Colonic mucosa (tissue), 4 donors: ENCODE results near the gene USP9X. TPM values are rescaled to one million over a fixed set of nuclear protein-coding genes. Genes with fewer than 3 reads are reported as not detected.
A peak's percentile ranks its signal among the peaks of the same experiment; 100 is the strongest.

Experiments used
- DNase-seq: peaks from one replicate; pipeline ENCODE4 v3.0.0-alpha.2; 2020
- H3K27ac ChIP-seq: fragments of 200-600 bp; one replicate; pipeline ENCODE4 v1.8.0; 2021
- H3K27me3 ChIP-seq: fragments of 200-600 bp; one replicate; pipeline ENCODE4 v1.8.0; 2021
- H3K36me3 ChIP-seq: fragments of 200-600 bp; one replicate; pipeline ENCODE4 v1.8.0; 2021
- H3K4me1 ChIP-seq: fragments of 200-600 bp; one replicate; pipeline ENCODE4 v1.8.0; 2021; ENCODE audit warnings: mild to moderate bottlenecking
- H3K4me3 ChIP-seq: fragments of 200-600 bp; one replicate; pipeline ENCODE4 v1.8.0; 2021
- H3K9ac ChIP-seq, 2 donors: one replicate each; pipeline ENCODE4 v1.7.0; 2013; ENCODE audit warnings: control low read depth in 2 of 2, low read depth in 2 of 2, low read length in 2 of 2
- H3K9me3 ChIP-seq: fragments of 200-600 bp; one replicate; pipeline ENCODE4 v1.8.0; 2021
- intact Hi-C: fragments of 100-400 bp; cut with DNase I; formaldehyde crosslinking; loops from one replicate; pipeline ENCODE4 v1.14.1; 2022
- total RNA-seq, 2 donors: library from RNA; stranded (reverse); fragmentation: NEBNext Ultra II Directional in 1 of 2; extraction: Animal tissue kit (Norgen Biotek cat#: 25700) in 1 of 2; gene quantifications; one replicate each; pipeline ENCODE4 v1.2.1, GENCODE V29; 2021
- TF ChIP-seq, protein P1 (sequence below): fragments of 200-600 bp; IDR thresholded peaks from one replicate; pipeline ENCODE4 v1.8.0; 2022; ENCODE audit warnings: antibody characterized with exemption, mild to moderate bottlenecking
- donor health status: healthy.
- donor health status: DM: no; HTN: no; CAD: no.
- donor health status: DM: no; HTN: no; CAD: no.

USP9X gene
- total RNA-seq, 2 donors from 2014 or later: 74.5 to 89.0 TPM

DNA sequence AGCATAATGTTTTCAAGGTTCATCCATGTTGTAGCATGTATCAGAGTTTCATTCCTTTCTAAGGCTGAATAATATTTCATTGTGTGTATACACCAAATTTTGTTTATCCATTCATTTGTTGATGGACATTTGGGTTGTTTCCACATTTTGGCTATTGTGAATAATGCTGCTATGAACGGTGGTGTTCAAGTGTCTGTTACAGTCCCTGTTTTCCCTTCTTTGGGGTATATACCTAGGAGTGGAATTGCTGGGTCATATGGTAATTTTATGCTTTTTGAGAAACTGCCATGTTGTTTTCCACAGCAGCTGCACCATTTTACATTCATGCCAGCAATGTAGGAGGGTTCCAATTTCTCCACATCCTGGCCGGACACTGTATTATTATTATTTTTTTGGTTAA, 3.4 kb upstream of the USP9X start:
- no peaks in the 10 kb centered on the region for H3K9me3 ChIP-seq
- no peaks in the 10 kb centered on the region for H3K4me1 ChIP-seq
- H3K36me3 ChIP-seq: no peaks in the 10 kb centered on the region
- no peak for DNase-seq
- no peak overlapping the region for H3K4me3 ChIP-seq
- TF ChIP-seq, protein P1, sequence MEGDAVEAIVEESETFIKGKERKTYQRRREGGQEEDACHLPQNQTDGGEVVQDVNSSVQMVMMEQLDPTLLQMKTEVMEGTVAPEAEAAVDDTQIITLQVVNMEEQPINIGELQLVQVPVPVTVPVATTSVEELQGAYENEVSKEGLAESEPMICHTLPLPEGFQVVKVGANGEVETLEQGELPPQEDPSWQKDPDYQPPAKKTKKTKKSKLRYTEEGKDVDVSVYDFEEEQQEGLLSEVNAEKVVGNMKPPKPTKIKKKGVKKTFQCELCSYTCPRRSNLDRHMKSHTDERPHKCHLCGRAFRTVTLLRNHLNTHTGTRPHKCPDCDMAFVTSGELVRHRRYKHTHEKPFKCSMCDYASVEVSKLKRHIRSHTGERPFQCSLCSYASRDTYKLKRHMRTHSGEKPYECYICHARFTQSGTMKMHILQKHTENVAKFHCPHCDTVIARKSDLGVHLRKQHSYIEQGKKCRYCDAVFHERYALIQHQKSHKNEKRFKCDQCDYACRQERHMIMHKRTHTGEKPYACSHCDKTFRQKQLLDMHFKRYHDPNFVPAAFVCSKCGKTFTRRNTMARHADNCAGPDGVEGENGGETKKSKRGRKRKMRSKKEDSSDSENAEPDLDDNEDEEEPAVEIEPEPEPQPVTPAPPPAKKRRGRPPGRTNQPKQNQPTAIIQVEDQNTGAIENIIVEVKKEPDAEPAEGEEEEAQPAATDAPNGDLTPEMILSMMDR: no peak
- no peak overlapping the region for H3K27ac ChIP-seq
- H3K9ac ChIP-seq: no peak overlapping the region
- peaks cover 5% of the 10 kb centered on the region for H3K27me3 ChIP-seq
- intact Hi-C loops: loop anchor here (10.0 kb wide), 1 partner anchor 347 kb away; the partner anchor contains the start of gene MED14

- Histone ChIP-seq H3K36me3 (no peaks in the 10 kb centered on the region), H3K27ac (no peak overlapping the region), H3K4me1 (no peaks in the 10 kb centered on the region), H3K9me3 (no peaks in the 10 kb centered on the region), H3K4me3 (no peak overlapping the region), H3K9ac (no peak overlapping the region), H3K27me3 (peaks cover 5% of the 10 kb centered on the region)
- intact Hi-C loops: loop anchor here (10.0 kb wide), 1 partner anchor 348 kb away; the partner anchor contains the start of gene MED14
- TF ChIP-seq, protein P1: no peak
- no peak for DNase-seq
Measured at GRCh38 chrX:41082783-41083182, 2.5 kb upstream of the USP9X start.

DNA sequence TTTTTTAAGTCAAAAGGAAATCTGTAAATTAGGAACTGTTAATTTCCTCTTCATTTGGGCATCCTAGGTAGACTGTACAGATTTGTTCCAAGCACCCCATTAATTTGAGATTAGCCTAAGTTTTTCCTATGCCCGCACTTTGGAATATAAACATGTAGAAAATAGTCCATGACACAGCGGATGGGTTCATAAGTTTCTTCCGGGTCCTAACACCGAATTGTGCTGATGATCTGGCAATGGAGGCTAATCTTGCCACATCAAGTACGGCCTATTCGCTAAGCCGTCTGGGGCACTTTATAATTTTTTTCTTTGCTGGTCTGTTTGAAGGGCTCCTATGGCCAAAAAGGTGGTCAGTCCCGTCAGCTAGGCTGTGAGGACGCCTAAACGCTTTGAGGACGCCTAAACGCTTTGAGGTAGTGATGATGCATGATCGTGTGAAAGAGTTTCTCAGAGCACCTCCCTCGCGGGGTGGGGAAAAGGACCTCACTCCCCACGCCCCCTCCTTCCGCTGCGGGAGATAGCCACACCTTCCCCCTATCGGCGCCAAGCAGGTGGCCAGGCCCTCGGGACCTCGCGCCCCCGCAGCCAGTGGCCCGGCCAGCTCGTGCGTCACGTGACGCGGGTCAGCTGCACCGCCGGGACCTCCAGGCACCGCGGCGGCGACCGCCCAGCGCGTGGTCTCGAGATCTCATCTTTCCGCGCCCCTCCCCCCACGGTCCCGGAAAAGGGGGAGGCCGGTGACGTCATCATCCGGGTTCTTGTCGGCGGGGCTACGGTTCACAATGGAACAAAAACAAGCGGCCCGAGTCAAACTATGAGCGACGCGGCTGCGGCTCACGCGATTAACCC, 977 bp upstream of the USP9X start:
- peak overlapping the region; percentile 100 for H3K27ac ChIP-seq
- H3K9me3 ChIP-seq: no peaks in the 10 kb centered on the region
- TF ChIP-seq, protein P1: no peak
- H3K36me3 ChIP-seq: no peaks in the 10 kb centered on the region
- H3K27me3 ChIP-seq: peaks cover 5% of the 10 kb centered on the region
- intact Hi-C loops: loop anchor here (10.0 kb wide), 1 partner anchor 349 kb away; the partner anchor contains the start of gene MED14
- DNase-seq: peak; percentile 99
- peak overlapping the region; percentile 92 to 97 for H3K9ac ChIP-seq
- H3K4me3 ChIP-seq: peak overlapping the region; percentile 93
- H3K4me1 ChIP-seq: no peaks in the 10 kb centered on the region

DNA sequence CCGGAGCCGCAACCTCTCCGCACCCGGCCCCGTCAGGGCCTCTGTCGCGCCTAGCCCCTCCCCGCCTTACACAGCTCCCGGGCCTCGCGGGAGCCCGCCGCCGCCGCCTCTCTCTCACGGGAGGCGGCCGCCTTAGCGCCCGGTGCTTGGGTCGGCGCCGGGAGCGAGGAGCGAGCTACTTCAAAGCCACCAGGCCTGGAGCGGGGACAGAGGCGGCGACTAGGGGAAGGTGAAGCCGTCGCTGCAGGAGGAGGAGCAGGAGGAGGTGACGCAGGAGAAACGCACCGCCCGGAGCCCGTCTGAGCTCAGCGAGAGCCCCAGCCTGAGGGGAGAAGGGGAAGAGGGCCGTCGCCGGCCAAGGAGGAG, 250 bp downstream of the USP9X start:
- H3K9ac ChIP-seq: peak overlapping the region; percentile 71 to 91
- H3K9me3 ChIP-seq: no peaks in the 10 kb centered on the region
- TF ChIP-seq, protein P1: no peak
- intact Hi-C loops: loop anchor here (10.0 kb wide), 1 partner anchor 351 kb away; the partner anchor contains the start of gene MED14
- peak overlapping the region; percentile 93 for H3K4me3 ChIP-seq
- H3K27me3 ChIP-seq: peaks cover 5% of the 10 kb centered on the region
- H3K27ac ChIP-seq: peak overlapping the region; percentile 100
- no peaks in the 10 kb centered on the region for H3K36me3 ChIP-seq
- peak; percentile 68 for DNase-seq
- no peaks in the 10 kb centered on the region for H3K4me1 ChIP-seq

DNA sequence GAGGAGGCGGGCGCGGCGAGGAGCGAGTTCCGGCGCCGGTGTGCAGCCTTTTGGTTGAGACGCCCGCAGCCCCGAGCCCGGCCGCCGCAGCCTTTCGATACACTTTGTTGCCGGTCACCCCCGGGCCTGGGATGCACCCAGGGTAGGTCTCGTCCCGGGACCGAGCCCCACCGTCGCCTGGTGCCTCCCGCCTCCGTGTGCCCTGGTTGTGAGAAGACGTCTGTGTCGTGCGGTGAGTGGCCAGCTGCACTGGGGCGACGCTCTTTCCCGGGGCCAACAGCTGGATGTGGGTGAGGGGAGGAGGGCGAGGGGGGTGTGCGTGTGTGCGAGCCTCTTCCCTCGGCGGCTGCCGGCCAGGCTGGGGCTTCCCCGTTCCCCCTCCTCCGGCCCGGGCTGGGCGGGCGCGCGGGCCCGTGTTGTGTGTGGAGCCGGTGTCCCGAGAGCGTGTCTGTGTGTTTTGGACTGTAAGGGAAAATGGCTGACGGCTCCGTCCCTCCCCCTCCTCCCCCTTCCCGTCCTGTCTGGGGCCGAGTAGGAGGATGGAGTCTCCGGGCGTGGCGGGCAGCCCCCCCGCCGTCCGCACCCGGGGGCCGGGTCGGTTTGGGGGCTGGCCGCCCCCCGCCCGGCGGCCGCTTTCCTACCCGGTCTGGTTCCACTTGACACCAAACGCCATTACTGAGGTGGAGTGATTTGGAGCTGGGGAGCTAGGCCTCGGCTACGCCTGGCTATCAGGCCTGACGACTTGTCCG, 807 bp downstream of the USP9X start:
- TF ChIP-seq, protein P1: no peak
- Histone ChIP-seq H3K4me1 (no peaks in the 10 kb centered on the region), H3K4me3 (peak overlapping the region; percentile 93), H3K27me3 (peaks cover 5% of the 10 kb centered on the region), H3K36me3 (no peaks in the 10 kb centered on the region), H3K9me3 (no peaks in the 10 kb centered on the region), H3K9ac (peak overlapping the region; percentile 71 to 91), H3K27ac (peak overlapping the region; percentile 100)
- DNase-seq: peak; percentile 67
- intact Hi-C loops: loop anchor here (10.0 kb wide), 1 partner anchor 351 kb away; the partner anchor contains the start of gene MED14
